GM19099 (cell line): ENCODE measurements around the gene EXOC6.

Experiments
- POLR2A ChIP-seq: IDR thresholded peaks from 3 replicates; pipeline ENCODE4 v1.6.1; 2011; ENCODE audit warnings: low read depth; ENCODE audit not compliant: insufficient read length; ENCODE audit errors: extremely low read depth

Gene EXOC6

GRCh38 chr10:92829042-92829785 is 19.1 kb upstream of the EXOC6 start:
- no peak for TF ChIP-seq POLR2A

- no peak for TF ChIP-seq POLR2A
Measured at GRCh38 chr10:92829786-92830377, 18.4 kb upstream of the EXOC6 start.

- TF ChIP-seq POLR2A: no peak
Measured at GRCh38 chr10:92830478-92831389, 17.6 kb upstream of the EXOC6 start.

GRCh38 chr10:92832121-92832520 is 16.2 kb upstream of the EXOC6 start:
- no peak for TF ChIP-seq POLR2A

- no peak for TF ChIP-seq POLR2A
Measured at GRCh38 chr10:92832998-92833650, 15.2 kb upstream of the EXOC6 start.

GRCh38 chr10:92834331-92834730 is 14.0 kb upstream of the EXOC6 start:
- no peak for TF ChIP-seq POLR2A

- no peak for TF ChIP-seq POLR2A
Measured at GRCh38 chr10:92834986-92835385, 13.3 kb upstream of the EXOC6 start.

- no peak for TF ChIP-seq POLR2A
Measured at GRCh38 chr10:92837456-92837855, 10.9 kb upstream of the EXOC6 start.

- TF ChIP-seq POLR2A: no peak
Measured at GRCh38 chr10:92839191-92840085, 8.9 kb upstream of the EXOC6 start.

GRCh38 chr10:92844746-92845145 is 3.6 kb upstream of the EXOC6 start:
- no peak for TF ChIP-seq POLR2A

- no peak for TF ChIP-seq POLR2A
Measured at GRCh38 chr10:92845921-92846320, 2.4 kb upstream of the EXOC6 start.

- no peak for TF ChIP-seq POLR2A
Measured at GRCh38 chr10:92846344-92846743, 2.0 kb upstream of the EXOC6 start.

GRCh38 chr10:92846854-92847201 is 1.5 kb upstream of the EXOC6 start:
- no peak for TF ChIP-seq POLR2A

GRCh38 chr10:92847202-92847864 is 987 bp upstream of the EXOC6 start:
- no peak for TF ChIP-seq POLR2A
